ENCODE results near the gene CCDC88C. TPM values are rescaled to one million over a fixed set of nuclear protein-coding genes. Genes with fewer than 3 reads are reported as not detected.
"Not testable (repeated sequence)": the region's sequence is repeated elsewhere in the genome, so short reads cannot be mapped to it uniquely, and the experiment has no call there.

Gene CCDC88C
- total RNA-seq, 1 donor from 2014 or later: 44.6 TPM

- H3K9me3 Mint-ChIP-seq: no peaks in the 10 kb centered on the region
- peaks cover 19% of the 10 kb centered on the region for H3K27me3 Mint-ChIP-seq (ENCODE audit: low read depth)
- TF ChIP-seq CTCF (conservative IDR thresholded peaks at IDR 0.05): no peak
- peaks cover 2% of the 10 kb centered on the region for H3K36me3 Mint-ChIP-seq (ENCODE audit: low read depth)
- H3K4me3 Mint-ChIP-seq: peak overlapping the region; percentile 61
- peaks cover 13% of the 10 kb centered on the region for H3K4me1 Mint-ChIP-seq
- DNase-seq (ENCODE audit: low read depth, low spot score): no peak
- H3K27ac Mint-ChIP-seq (ENCODE audit: unreplicated experiment): peak overlapping the region; percentile 24
Measured at GRCh38 chr14:91269076-91269991, 148.3 kb downstream of the CCDC88C start.

DNA sequence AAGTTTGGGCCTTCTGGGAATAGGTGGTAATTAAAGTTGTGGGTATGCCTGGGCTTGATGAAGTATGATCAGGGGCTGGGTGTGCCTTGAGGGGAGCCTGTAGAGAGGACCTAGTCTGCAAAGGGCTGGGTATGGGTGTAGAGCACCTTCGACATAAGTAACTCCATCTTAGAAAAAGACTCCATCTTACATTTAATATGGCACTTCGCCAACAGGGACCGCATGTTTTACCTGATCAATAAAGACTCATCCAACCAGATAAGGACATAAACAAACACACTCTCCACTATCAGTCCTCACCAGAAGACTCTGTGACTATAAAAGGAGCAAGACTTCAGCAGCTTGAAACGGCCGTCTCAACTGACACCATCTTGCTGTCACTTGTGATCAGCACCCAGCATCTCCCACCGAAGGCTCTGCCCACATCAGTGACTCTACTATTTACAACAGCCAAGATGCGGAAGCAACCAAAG is 149.6 kb downstream of the CCDC88C start:
- Mint-ChIP-seq H3K9me3 (no peaks in the 10 kb centered on the region), H3K4me3 (no peak overlapping the region), H3K27me3 (ENCODE audit: low read depth) (peaks cover 32% of the 10 kb centered on the region), H3K36me3 (ENCODE audit: low read depth) (peaks cover 2% of the 10 kb centered on the region), H3K4me1 (peaks cover 17% of the 10 kb centered on the region), H3K27ac (ENCODE audit: unreplicated experiment) (no peak overlapping the region)
- TF ChIP-seq CTCF (conservative IDR thresholded peaks at IDR 0.05): no peak
- DNase-seq (ENCODE audit: low read depth, low spot score): no peak

- not testable (repeated sequence) for H3K9me3 Mint-ChIP-seq; H3K4me3 Mint-ChIP-seq; H3K27ac Mint-ChIP-seq (ENCODE audit: unreplicated experiment); DNase-seq (ENCODE audit: low read depth, low spot score); H3K36me3 Mint-ChIP-seq (ENCODE audit: low read depth)
- Mint-ChIP-seq H3K27me3 (ENCODE audit: low read depth) (peaks cover 46% of the 10 kb centered on the region), H3K4me1 (peaks cover 17% of the 10 kb centered on the region)
Measured at GRCh38 chr14:91266276-91266675, 151.3 kb downstream of the CCDC88C start.

DNA sequence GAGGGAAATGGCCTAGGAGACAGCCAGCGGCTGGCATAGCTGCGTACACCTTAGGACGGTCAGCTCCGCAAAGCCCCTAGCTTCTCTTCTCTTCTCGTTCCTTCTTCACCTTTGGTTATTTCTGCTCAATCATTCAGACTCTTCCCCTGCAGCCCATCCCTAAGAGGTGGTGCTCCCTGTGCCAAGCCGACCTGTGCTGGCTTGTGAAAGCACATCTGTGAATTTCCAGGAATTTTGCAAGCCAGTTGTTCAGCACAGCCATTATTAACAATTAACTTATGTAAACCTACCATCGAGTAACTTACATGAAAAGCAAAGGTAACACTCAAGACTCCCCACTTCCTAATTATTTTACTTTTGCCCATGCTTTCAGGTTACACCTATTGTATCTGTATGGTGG is 152.2 kb downstream of the CCDC88C start:
- peak overlapping the region; percentile 51 for H3K4me3 Mint-ChIP-seq
- H3K27me3 Mint-ChIP-seq (ENCODE audit: low read depth): peaks cover 47% of the 10 kb centered on the region
- no peaks in the 10 kb centered on the region for H3K36me3 Mint-ChIP-seq (ENCODE audit: low read depth)
- H3K9me3 Mint-ChIP-seq: no peaks in the 10 kb centered on the region
- TF ChIP-seq CTCF (conservative IDR thresholded peaks at IDR 0.05): no peak
- DNase-seq (ENCODE audit: low read depth, low spot score): no peak
- H3K27ac Mint-ChIP-seq (ENCODE audit: unreplicated experiment): no peak overlapping the region
- peaks cover 17% of the 10 kb centered on the region for H3K4me1 Mint-ChIP-seq

DNA sequence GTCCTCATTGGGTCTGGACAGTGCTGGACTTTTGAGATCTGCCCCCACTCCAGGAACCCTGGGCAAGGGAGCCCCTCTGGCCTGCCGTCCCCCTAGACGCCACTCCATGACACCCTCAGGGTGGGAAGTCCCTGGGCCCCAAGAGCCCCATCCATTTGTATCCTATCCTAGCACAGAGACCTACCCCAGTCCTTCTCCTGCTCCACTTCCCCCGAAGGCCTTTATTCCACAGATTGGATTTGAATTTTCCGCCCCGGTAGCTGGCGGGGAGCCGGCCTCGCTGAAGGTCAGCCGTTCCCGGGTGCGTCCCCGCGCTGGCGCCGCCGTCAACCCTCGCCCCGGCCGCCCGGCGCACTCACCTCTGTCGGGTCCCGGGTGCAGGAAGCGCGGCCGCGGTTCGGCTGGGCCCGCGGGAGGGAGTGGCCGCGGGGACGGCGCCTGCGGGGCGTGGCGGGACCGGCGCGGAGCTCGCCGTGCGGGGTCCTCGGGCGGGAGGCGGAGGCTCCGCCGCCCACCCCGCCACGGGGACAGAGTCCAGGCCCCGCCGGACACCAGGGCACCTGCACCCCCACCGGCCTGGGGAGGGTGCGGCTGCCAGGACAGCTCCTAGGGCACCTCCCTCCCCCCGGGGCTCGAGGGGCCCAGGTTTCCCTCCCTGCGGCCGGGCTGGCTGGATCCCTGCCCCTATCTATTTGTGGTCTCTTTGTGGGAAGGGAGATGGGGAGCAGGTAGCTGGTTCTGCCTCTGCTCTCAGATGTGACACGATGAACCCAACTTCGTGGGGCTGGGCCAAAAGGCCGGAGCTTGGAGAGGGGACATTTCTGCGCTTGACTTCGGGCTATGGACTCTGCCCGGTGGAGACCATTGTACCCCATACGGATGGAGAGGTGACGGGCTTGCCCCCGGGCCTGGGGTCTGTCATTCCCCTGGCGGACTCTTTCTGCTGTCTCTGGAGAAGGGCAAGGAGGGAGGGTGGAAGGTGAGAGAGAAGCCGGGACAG is 153.2 kb downstream of the CCDC88C start:
- no peak for DNase-seq (ENCODE audit: low read depth, low spot score)
- no peaks in the 10 kb centered on the region for H3K9me3 Mint-ChIP-seq
- H3K36me3 Mint-ChIP-seq (ENCODE audit: low read depth): no peaks in the 10 kb centered on the region
- H3K27me3 Mint-ChIP-seq (ENCODE audit: low read depth): peaks cover 47% of the 10 kb centered on the region
- no peak overlapping the region for H3K27ac Mint-ChIP-seq (ENCODE audit: unreplicated experiment)
- TF ChIP-seq CTCF (conservative IDR thresholded peaks at IDR 0.05): no peak
- H3K4me1 Mint-ChIP-seq: peaks cover 12% of the 10 kb centered on the region
- peak overlapping the region; percentile 70 for H3K4me3 Mint-ChIP-seq

All from neural crest cell (in vitro differentiated cells).